Heart left ventricle (tissue), 16 donors: ENCODE results near the gene STRA6. TPM values are rescaled to one million over a fixed set of nuclear protein-coding genes. Genes with fewer than 3 reads are reported as not detected.

Experiments
- ATAC-seq, 4 donors: fragments of 200-7000 bp; cut with Tn5 transposase; one replicate each; pipeline ENCODE4 v1.9.1; 2020 to 2022; ENCODE audit warnings: moderate library complexity in 4 of 4, mild to moderate bottlenecking in 3 of 4, moderate number of reproducible peaks in 1 of 4
- DNase-seq, 5 donors: peaks; one replicate each; pipeline ENCODE4 v3.0.0-alpha.2; 2020
- H3K27ac ChIP-seq, 12 donors: fragments of 200-600 bp; sonication (generic) in 4 of 12; one replicate each; pipeline versions ENCODE4 v1.5.0 to v1.8.0; 2016 to 2022; ENCODE audit warnings: mild to moderate bottlenecking in 2 of 12
- H3K27me3 ChIP-seq, 9 donors: fragments of 200-600 bp; sonication (generic) in 2 of 9; one replicate each; pipeline versions ENCODE4 v1.5.1 to v1.8.0; 2016 to 2022; ENCODE audit warnings: mild to moderate bottlenecking in 3 of 9
- H3K36me3 ChIP-seq, 9 donors: fragments of 200-600 bp; sonication (generic) in 2 of 9; one replicate each; pipeline versions ENCODE4 v1.5.0 to v1.8.0; 2018 to 2022; ENCODE audit warnings: mild to moderate bottlenecking in 2 of 9
- H3K4me1 ChIP-seq, 12 donors: fragments of 200-600 bp; sonication (generic) in 4 of 12; one replicate each; pipeline versions ENCODE4 v1.5.0 to v1.8.0; 2016 to 2022; ENCODE audit warnings: mild to moderate bottlenecking in 3 of 12
- H3K4me3 ChIP-seq, 12 donors: fragments of 200-600 bp; sonication (generic) in 4 of 12; one replicate each; pipeline versions ENCODE4 v1.5.0 to v1.8.0; 2017 to 2022; ENCODE audit warnings: mild to moderate bottlenecking in 9 of 12, moderate library complexity in 4 of 12
- H3K9me3 ChIP-seq, 12 donors: fragments of 200-600 bp; sonication (generic) in 4 of 12; one replicate each; pipeline versions ENCODE4 v1.5.0 to v1.8.0; 2016 to 2022; ENCODE audit warnings: mild to moderate bottlenecking in 1 of 12
- POLR2A ChIP-seq, 2 donors: fragments of 450-650 bp; IDR thresholded peaks; one replicate each; pipeline ENCODE4 v1.6.1; 2017; ENCODE audit warnings: antibody characterized with exemption in 2 of 2, mild to moderate bottlenecking in 2 of 2, moderate library complexity in 2 of 2
- WGBS, 4 donors: extraction: QIAGEN DNeasy Blood & Tissue Kit in 2 of 4; methylation state at CpG; one replicate each; pipeline versions ENCODE4 v1.1.5 to v1.1.7; 2013 to 2018; 5-methylcytosine and 5-hydroxymethylcytosine counted together
- intact Hi-C, 10 donors: fragments of 100-400 bp; cut with DNase I; formaldehyde crosslinking; loops; one replicate each; pipeline versions ENCODE4 v1.11.1 to v1.14.2; 2022
- polyA plus RNA-seq, 2 donors: library from polyadenylated mRNA; stranded (reverse); fragments of 200-250 nt; gene quantifications; one replicate each; pipeline ENCODE4 v1.2.3, GENCODE V29; 2013
- total RNA-seq, 9 donors: library from RNA; depleted of rRNA in 2 of 9; stranded (reverse); fragments of >200 nt in 2 of 9; fragmentation: NEBNext Ultra II Directional in 3 of 9; extraction: Animal tissue kit (Norgen Biotek cat#: 25700) in 3 of 9; gene quantifications; one replicate each; pipeline versions ENCODE4 v1.1.0 to v1.2.4, GENCODE V29; 2016 to 2023
- TF ChIP-seq, protein P1 (sequence below), 12 donors: fragments of 200-600 bp; sonication (generic) in 4 of 12; IDR thresholded peaks; one replicate each; pipeline versions ENCODE4 v1.5.0 to v1.8.0; 2018 to 2022; ENCODE audit warnings: antibody characterized with exemption in 12 of 12, mild to moderate bottlenecking in 5 of 12
- donor health status: ischemic (EF 13 %, LVEDD 7.1; RV severe dilation, severe dysfunction).
- donor health status: healthy with polysubstance abuse.
- donor health status: DM: no; HTN: yes; CAD: no.
- donor health status: DM: no; HTN: no; CAD: no.
- donor health status: ischemic (EF 25% LVEDD 6.9; RV normal size, moderate dysfunction).
- donor health status: ischemic (EF 25% LVEDD 5.7; RV mildly dilated, moderate dysfunction).
- donor health status: healthy.
- donor health status: DM: yes; HTN: yes; CAD: no.
- donor health status: ischemic (EF 35%, LVEDD 5.7; RV mildly dilated, moderate dysfunction).
- donor health status: nonischemic (EF 11% LVEDD 7.7; RV severe dilation, severe dysfunction).
- donor health status: DM: yes; HTN: yes; CAD: no.
- donor health status: PGD.
- donor health status: ischemic (EF 29% LVEDD 5.4; RV normal size, mild dysfunction).
- donor health status: nonischemic (EF 23%, LVEDD 6.1; RV moderate dilation, normal function).

The STRA6 gene
- total and polyA plus RNA-seq, 11 donors = 0.08 to 0.24 (median 0.14) TPM; not detected in 8

- whole genome bisulfite sequencing, 4 donors = 56 to 71% (median 64%) methylated on average over 2 of the region's 2 CpGs
- H3K36me3 ChIP-seq = peaks cover 0 to 15% (median 0%) of the 10 kb centered on the region in 9 donors
- intact Hi-C loops = loop anchor here in 6 of 10 donors (2.0 to 10.0 kb wide), 7 partner anchors 35 to 180 kb away; partner anchors contain the start of genes ISLR (in 2 of the 6) and CCDC33 (in 1 of the 6)
- TF ChIP-seq, protein P1, sequence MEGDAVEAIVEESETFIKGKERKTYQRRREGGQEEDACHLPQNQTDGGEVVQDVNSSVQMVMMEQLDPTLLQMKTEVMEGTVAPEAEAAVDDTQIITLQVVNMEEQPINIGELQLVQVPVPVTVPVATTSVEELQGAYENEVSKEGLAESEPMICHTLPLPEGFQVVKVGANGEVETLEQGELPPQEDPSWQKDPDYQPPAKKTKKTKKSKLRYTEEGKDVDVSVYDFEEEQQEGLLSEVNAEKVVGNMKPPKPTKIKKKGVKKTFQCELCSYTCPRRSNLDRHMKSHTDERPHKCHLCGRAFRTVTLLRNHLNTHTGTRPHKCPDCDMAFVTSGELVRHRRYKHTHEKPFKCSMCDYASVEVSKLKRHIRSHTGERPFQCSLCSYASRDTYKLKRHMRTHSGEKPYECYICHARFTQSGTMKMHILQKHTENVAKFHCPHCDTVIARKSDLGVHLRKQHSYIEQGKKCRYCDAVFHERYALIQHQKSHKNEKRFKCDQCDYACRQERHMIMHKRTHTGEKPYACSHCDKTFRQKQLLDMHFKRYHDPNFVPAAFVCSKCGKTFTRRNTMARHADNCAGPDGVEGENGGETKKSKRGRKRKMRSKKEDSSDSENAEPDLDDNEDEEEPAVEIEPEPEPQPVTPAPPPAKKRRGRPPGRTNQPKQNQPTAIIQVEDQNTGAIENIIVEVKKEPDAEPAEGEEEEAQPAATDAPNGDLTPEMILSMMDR (IDR thresholded peaks at IDR 0.05) = no peak
- no peak for TF ChIP-seq POLR2A (IDR thresholded peaks at IDR 0.05)
- no peak overlapping the region for H3K4me3 ChIP-seq
- H3K9me3 ChIP-seq = no peaks in the 10 kb centered on the region
- ATAC-seq (no peak), DNase-seq (no peak)
- H3K27me3 ChIP-seq = peaks cover 7 to 69% (median 27%) of the 10 kb centered on the region in 9 donors
- peaks cover 0 to 50% (median 23%) of the 10 kb centered on the region in 12 donors for H3K4me1 ChIP-seq
- H3K27ac ChIP-seq = peak overlapping the region in 11 of 12 donors; percentile 31 to 97 (median 83)
These were observed 65.1 kb downstream of the STRA6 start for GRCh38 chr15:74137537-74137894.

GRCh38 chr15:74136814-74137536, 65.6 kb downstream of the STRA6 start:
- intact Hi-C loops = loop anchor here in 7 of 10 donors (1.0 to 10.0 kb wide), 8 partner anchors 35 to 180 kb away; partner anchors contain the start of genes ISLR (in 2 of the 7) and CCDC33 (in 1 of the 7)
- H3K4me3 ChIP-seq = peak overlapping the region in 11 of 12 donors; percentile 12 to 63 (median 54)
- ATAC-seq (peak; percentile 9 to 35 (median 19)), DNase-seq (no peak)
- TF ChIP-seq, protein P1 (IDR thresholded peaks at IDR 0.05) = no peak
- no peak for TF ChIP-seq POLR2A (IDR thresholded peaks at IDR 0.05)
- peaks cover 7 to 74% (median 32%) of the 10 kb centered on the region in 9 donors for H3K27me3 ChIP-seq
- no peaks in the 10 kb centered on the region for H3K9me3 ChIP-seq
- 29 to 46% (median 34%) methylated on average over 18 of the region's 18 CpGs for whole genome bisulfite sequencing, 4 donors
- H3K27ac ChIP-seq = peak overlapping the region; percentile 47 to 97 (median 82)
- peaks cover 0 to 54% (median 24%) of the 10 kb centered on the region in 12 donors for H3K4me1 ChIP-seq
- H3K36me3 ChIP-seq = peaks cover 0 to 15% (median 0%) of the 10 kb centered on the region in 9 donors

DNA sequence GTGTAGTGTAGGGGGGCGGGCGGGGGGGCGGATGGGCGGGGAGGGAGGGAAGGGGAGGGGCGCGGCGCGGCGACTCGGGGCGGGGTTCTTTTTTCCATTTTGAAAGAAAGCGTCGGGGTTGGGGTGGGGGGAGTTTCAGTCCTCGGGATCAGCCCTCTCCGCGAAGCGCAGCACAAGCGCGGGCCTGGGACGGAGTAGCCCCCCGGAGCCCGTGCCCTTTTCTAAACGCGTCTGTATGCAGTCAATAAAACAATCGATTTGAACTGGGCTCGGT, 66.1 kb downstream of the STRA6 start:
- TF ChIP-seq POLR2A (IDR thresholded peaks at IDR 0.05) = no peak
- TF ChIP-seq, protein P1 (IDR thresholded peaks at IDR 0.05) = no peak
- peak in 2 of 5 donors; percentile 65 for DNase-seq
- intact Hi-C loops = loop anchor here in 7 of 10 donors (1.0 to 10.0 kb wide), 8 partner anchors 36 to 181 kb away; partner anchors contain the start of genes ISLR (in 2 of the 7) and CCDC33 (in 1 of the 7)
- Histone ChIP-seq H3K4me1 (peaks cover 0 to 54% (median 24%) of the 10 kb centered on the region in 12 donors), H3K9me3 (no peaks in the 10 kb centered on the region), H3K27ac (peak overlapping the region; percentile 47 to 97 (median 82)), H3K27me3 (peaks cover 7 to 79% (median 37%) of the 10 kb centered on the region in 9 donors), H3K36me3 (peaks cover 0 to 15% (median 0%) of the 10 kb centered on the region in 9 donors), H3K4me3 (peak overlapping the region in 11 of 12 donors; percentile 12 to 63 (median 54))
- peak in 1 of 4 donors; percentile 8 for ATAC-seq
- WGBS, 4 donors = 1 to 7% (median 4%) methylated on average over 18 to 25 of the region's 26 CpGs

- peaks cover 9 to 92% (median 51%) of the 10 kb centered on the region in 9 donors for H3K27me3 ChIP-seq
- H3K4me1 ChIP-seq = peaks cover 0 to 62% (median 26%) of the 10 kb centered on the region in 12 donors
- peaks cover 0 to 15% (median 0%) of the 10 kb centered on the region in 9 donors for H3K36me3 ChIP-seq
- H3K9me3 ChIP-seq = no peaks in the 10 kb centered on the region
- WGBS, 4 donors = 35 to 59% (median 52%) methylated on average over 27 of the region's 27 CpGs
- intact Hi-C loops = loop anchor here in 4 of 10 donors (5.0 to 10.0 kb wide), 6 partner anchors 37 to 182 kb away; partner anchors contain the start of genes ISLR (in 2 of the 4) and CCDC33 (in 1 of the 4)
- TF ChIP-seq, protein P1 (IDR thresholded peaks at IDR 0.05) = no peak
- TF ChIP-seq POLR2A (IDR thresholded peaks at IDR 0.05) = no peak
- ATAC-seq (no peak), DNase-seq (no peak)
- peak overlapping the region in 9 of 12 donors; percentile 3 to 63 (median 54) for H3K4me3 ChIP-seq
- peak overlapping the region in 11 of 12 donors; percentile 68 to 97 (median 83) for H3K27ac ChIP-seq
These were observed 67.5 kb downstream of the STRA6 start for GRCh38 chr15:74135041-74135565.
